ENCODE data around the gene LAPTM5. TPM values are rescaled to one million over a fixed set of nuclear protein-coding genes. Genes with fewer than 3 reads are reported as not detected.

The LAPTM5 gene
- total and polyA plus RNA-seq, 2 of the 13 experiments (the other 11 are each of a cell fraction or from before 2014, with no cell fraction given): 0.41 to 0.86 TPM

DNA sequence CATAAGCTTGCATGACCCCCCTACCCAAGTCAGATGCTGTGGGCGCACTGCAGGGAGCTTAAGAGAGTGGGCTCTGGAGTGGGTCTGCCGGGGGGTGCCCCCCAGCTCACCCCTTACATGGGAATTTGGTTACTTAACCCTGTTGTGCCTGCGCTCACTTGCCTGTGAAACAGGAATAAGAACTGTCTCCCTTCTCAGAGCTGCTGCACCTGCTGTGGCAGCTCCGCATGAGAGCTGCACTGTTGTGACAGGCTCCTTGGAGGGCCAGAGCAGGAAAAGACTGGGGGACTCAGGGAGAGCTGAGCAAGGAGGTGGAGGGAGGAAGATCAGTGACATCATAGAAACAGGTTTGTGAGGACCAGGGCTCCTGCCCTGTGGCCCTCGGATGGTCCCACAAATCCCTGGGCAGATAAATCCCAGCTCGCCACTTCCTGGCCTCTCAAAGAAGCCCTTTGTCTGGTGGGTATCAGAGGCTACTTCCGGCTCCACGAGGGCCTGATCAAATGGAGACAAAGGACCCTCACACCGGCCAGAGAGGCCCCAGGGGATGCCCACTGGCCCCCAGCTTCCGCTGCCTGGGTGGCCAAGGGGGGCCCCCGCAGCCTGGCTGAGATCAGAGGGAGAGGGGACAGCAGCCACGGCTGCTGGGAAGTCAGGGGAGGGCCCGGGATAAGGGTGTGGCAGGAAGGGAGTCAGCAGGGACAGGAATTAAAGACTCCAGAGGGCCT lies 28.9 kb upstream of the LAPTM5 start (continued):
- TF ChIP-seq MED8 (CRISPR knock-in tag; IDR thresholded peaks at IDR 0.05; ENCODE audit: insufficient replicate concordance): peak; percentile 33
- TF ChIP-seq, protein P1, sequence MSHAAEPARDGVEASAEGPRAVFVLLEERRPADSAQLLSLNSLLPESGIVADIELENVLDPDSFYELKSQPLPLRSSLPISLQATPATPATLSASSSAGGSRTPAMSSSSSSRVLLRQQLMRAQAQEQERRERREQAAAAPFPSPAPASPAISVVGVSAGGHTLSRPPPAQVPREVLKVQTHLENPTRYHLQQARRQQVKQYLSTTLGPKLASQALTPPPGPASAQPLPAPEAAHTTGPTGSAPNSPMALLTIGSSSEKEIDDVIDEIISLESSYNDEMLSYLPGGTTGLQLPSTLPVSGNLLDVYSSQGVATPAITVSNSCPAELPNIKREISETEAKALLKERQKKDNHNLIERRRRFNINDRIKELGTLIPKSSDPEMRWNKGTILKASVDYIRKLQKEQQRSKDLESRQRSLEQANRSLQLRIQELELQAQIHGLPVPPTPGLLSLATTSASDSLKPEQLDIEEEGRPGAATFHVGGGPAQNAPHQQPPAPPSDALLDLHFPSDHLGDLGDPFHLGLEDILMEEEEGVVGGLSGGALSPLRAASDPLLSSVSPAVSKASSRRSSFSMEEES (CRISPR knock-in tag; IDR thresholded peaks at IDR 0.05): peak; percentile 41; the same call in 1 of the 2 replicates

DNA sequence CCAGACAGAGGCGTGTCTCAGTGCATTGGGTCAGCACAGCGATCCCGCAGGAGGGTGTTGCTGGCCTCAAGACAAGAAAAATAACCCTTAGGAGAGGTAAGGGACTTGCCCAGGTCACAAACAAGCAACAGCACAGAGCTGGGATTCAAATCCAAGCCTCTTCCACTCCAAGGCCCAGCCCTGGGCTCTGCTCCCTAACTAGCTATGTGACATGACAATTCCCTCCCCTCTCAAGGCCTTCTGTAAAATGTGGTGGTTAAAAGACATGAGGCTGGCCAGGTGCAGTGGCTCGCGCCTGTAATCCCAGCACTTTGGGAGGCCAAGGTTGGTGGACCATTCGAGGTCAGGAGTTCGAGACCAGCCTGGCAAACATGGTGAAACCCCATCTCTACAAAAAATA lies 28.1 kb upstream of the LAPTM5 start:
- FAIRE-seq (no peak), DNase-seq (ENCODE audit: low spot score) (no peak), ATAC-seq (no peak)
- ChIA-PET POLR2A (no interaction called here), CTCF (ENCODE audit: low intra/inter-chr PET ratio, low total read pairs) (no interaction called here)
- Histone ChIP-seq H3K4me1 (ENCODE audit: insufficient read depth, low read length) (peaks cover 69% of the 10 kb centered on the region), H2AFZ (ENCODE audit: low read length) (no peak overlapping the region), H3K4me2 (ENCODE audit: low read depth, low read length) (no peak overlapping the region), H3K27me3 (ENCODE audit: control insufficient read depth in 1 of 2, insufficient read depth in 2 of 2, low read length in 2 of 2) (no peaks in the 10 kb centered on the region; a peak in 1 of 5 replicates), H3K79me2 (ENCODE audit: insufficient read depth, low read length) (no peaks in the 10 kb centered on the region), H3K9me3 (ENCODE audit: low read length) (no peaks in the 10 kb centered on the region), H3K9ac (ENCODE audit: insufficient read depth, low read depth, low read length) (no peak overlapping the region), H3K4me3 (replicated peaks in 1 of 3; ENCODE audit: insufficient read depth in 1 of 3, low read depth in 2 of 3, low read length in 3 of 3) (no peak overlapping the region), H3K27ac (ENCODE audit: extremely low read length, insufficient read depth, low read length) (no peak overlapping the region), H4K20me1 (ENCODE audit: insufficient read depth, low read length) (no peaks in the 10 kb centered on the region), H3K36me3 (replicated peaks in 1 of 2; ENCODE audit: control insufficient read depth in 1 of 2, insufficient read depth in 2 of 2, low read length in 2 of 2) (no peaks in the 10 kb centered on the region)
- BruUV-seq (replicated peaks): no TSS peak
- TF ChIP-seq ZNF616 (CRISPR knock-in tag; IDR thresholded peaks at IDR 0.05; ENCODE audit: low read depth) (no peak), DR1 (CRISPR knock-in tag; IDR thresholded peaks at IDR 0.05) (no peak), HNRNPLL (IDR thresholded peaks at IDR 0.05; ENCODE audit: low read depth, low read length, poor library complexity, severe bottlenecking) (no peak), ZNF724P (CRISPR knock-in tag; IDR thresholded peaks at IDR 0.05; ENCODE audit: borderline replicate concordance) (no peak), MEIS1 (CRISPR knock-in tag; IDR thresholded peaks at IDR 0.05; ENCODE audit: borderline replicate concordance) (no peak), ZNF350 (CRISPR knock-in tag; IDR thresholded peaks at IDR 0.05; ENCODE audit: borderline replicate concordance, low read depth) (no peak), FOXK1 (CRISPR knock-in tag; IDR thresholded peaks at IDR 0.05; ENCODE audit: borderline replicate concordance, low read depth) (no peak), DNMT1 (CRISPR knock-in tag; IDR thresholded peaks at IDR 0.05) (no peak), ZMAT3 (CRISPR knock-in tag; conservative IDR thresholded peaks at IDR 0.05) (no peak)
- TF ChIP-seq, protein P2, sequence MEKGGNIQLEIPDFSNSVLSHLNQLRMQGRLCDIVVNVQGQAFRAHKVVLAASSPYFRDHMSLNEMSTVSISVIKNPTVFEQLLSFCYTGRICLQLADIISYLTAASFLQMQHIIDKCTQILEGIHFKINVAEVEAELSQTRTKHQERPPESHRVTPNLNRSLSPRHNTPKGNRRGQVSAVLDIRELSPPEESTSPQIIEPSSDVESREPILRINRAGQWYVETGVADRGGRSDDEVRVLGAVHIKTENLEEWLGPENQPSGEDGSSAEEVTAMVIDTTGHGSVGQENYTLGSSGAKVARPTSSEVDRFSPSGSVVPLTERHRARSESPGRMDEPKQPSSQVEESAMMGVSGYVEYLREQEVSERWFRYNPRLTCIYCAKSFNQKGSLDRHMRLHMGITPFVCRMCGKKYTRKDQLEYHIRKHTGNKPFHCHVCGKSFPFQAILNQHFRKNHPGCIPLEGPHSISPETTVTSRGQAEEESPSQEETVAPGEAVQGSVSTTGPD (CRISPR knock-in tag; IDR thresholded peaks at IDR 0.05): no peak
- in situ Hi-C loops (cut with HindIII; ENCODE audit: extremely low pct_ligation_motif_present, low pct_unique_long_range_greater_than_20kb) (no loop called here), intact Hi-C loops (cut with micrococcal nuclease; ENCODE audit: unreplicated experiment) (no loop called here)
- 56% methylated on average over 6 of the region's 7 CpGs for WGBS (ENCODE audit: low lambda C conversion rate)

All from HepG2 (cell line).